ENCODE measurements around the gene CFAP299.

- TF ChIP-seq POLR2AphosphoS5 (IDR thresholded peaks at IDR 0.05; ENCODE audit: low read depth, low read length) (no peak), POLR2A (IDR thresholded peaks at IDR 0.05; ENCODE audit: low read depth, low read length) (no peak), SPI1 (IDR thresholded peaks at IDR 0.05; ENCODE audit: low read depth, low read length) (no peak), TAF1 (IDR thresholded peaks at IDR 0.05; ENCODE audit: low read depth, low read length) (no peak)
These were observed 110.7 kb downstream of the CFAP299 start for GRCh38 chr4:80446248-80446647.

Measured in GM12891 (cell line).